Suprapubic skin (tissue), 4 donors: ENCODE results near the gene PAH. TPM values are rescaled to one million over a fixed set of nuclear protein-coding genes. Genes with fewer than 3 reads are reported as not detected.
A peak's percentile ranks its signal among the peaks of the same experiment; 100 is the strongest.

Experiments
- DNase-seq, 2 donors: peaks; one replicate each; pipeline ENCODE4 v3.0.0-alpha.2; 2019; ENCODE audit warnings: low spot score in 2 of 2
- H3K27ac ChIP-seq: fragments of 200-600 bp; sonication (generic); one replicate; pipeline ENCODE4 v1.5.1; 2019
- H3K27me3 ChIP-seq: fragments of 200-600 bp; sonication (generic); one replicate; pipeline ENCODE4 v1.5.1; 2019
- H3K36me3 ChIP-seq: fragments of 200-600 bp; sonication (generic); one replicate; pipeline ENCODE4 v1.5.1; 2019
- H3K4me1 ChIP-seq: fragments of 200-600 bp; sonication (generic); one replicate; pipeline ENCODE4 v1.5.1; 2019
- H3K4me3 ChIP-seq: fragments of 200-600 bp; sonication (generic); one replicate; pipeline ENCODE4 v1.5.1; 2019; ENCODE audit warnings: mild to moderate bottlenecking
- H3K9me3 ChIP-seq: fragments of 200-600 bp; sonication (generic); one replicate; pipeline ENCODE4 v1.5.1; 2019
- CTCF ChIP-seq, 2 donors: fragments of 200-600 bp in 1 of 2; fragments of 450-650 bp in 1 of 2; sonication (generic) in 1 of 2; IDR thresholded peaks; one replicate each; pipeline ENCODE4 v1.5.1; 2016 to 2019; ENCODE audit warnings: antibody characterized with exemption in 2 of 2, mild to moderate bottlenecking in 1 of 2, moderate library complexity in 1 of 2
- EP300 ChIP-seq: sonication (generic); formaldehyde crosslinking; IDR thresholded peaks from one replicate; pipeline ENCODE4 v1.6.1; 2017; ENCODE audit warnings: antibody characterized with exemption
- POLR2A ChIP-seq, 2 donors: fragments of 450-650 bp; IDR thresholded peaks; one replicate each; pipeline ENCODE4 v1.6.1; 2017; ENCODE audit warnings: antibody characterized with exemption in 2 of 2, mild to moderate bottlenecking in 2 of 2, moderate library complexity in 2 of 2
- POLR2AphosphoS5 ChIP-seq, 3 donors: sonication (generic); formaldehyde crosslinking; IDR thresholded peaks; one replicate each; pipeline ENCODE4 v1.6.1; 2017; ENCODE audit warnings: antibody characterized with exemption in 3 of 3
- WGBS: methylation state at CpG from one replicate; pipeline ENCODE4 v1.1.5; 2018; 5-methylcytosine and 5-hydroxymethylcytosine counted together
- total RNA-seq, 4 donors: library from RNA; depleted of rRNA; stranded (reverse); fragments of >200 nt; gene quantifications; one replicate each; pipeline ENCODE4 v1.1.0, GENCODE V29; 2016

PAH gene
- total RNA-seq, 4 donors from 2014 or later = 1.5 TPM; not detected in 3

GRCh38 chr12:102950107-102950949 lies 33.3 kb upstream of the PAH start:
- DNase-seq = no peak
- Histone ChIP-seq H3K4me1 (no peaks in the 10 kb centered on the region), H3K36me3 (no peaks in the 10 kb centered on the region), H3K27me3 (peaks cover 68% of the 10 kb centered on the region), H3K9me3 (no peaks in the 10 kb centered on the region), H3K27ac (no peak overlapping the region), H3K4me3 (no peak overlapping the region)
- WGBS = 4% methylated on average over 21 of the region's 37 CpGs
- TF ChIP-seq POLR2A (IDR thresholded peaks at IDR 0.05) (no peak), POLR2AphosphoS5 (IDR thresholded peaks at IDR 0.05) (no peak), CTCF (IDR thresholded peaks at IDR 0.05) (no peak), EP300 (no peak)

- 6% methylated on average over 11 of the region's 11 CpGs for WGBS
- Histone ChIP-seq H3K9me3 (no peaks in the 10 kb centered on the region), H3K4me3 (no peak overlapping the region), H3K27me3 (peaks cover 56% of the 10 kb centered on the region), H3K4me1 (no peaks in the 10 kb centered on the region), H3K27ac (no peak overlapping the region), H3K36me3 (no peaks in the 10 kb centered on the region)
- DNase-seq = no peak
- TF ChIP-seq CTCF (IDR thresholded peaks at IDR 0.05) = peak; percentile 37 to 79
- TF ChIP-seq POLR2AphosphoS5 (IDR thresholded peaks at IDR 0.05) = no peak
- TF ChIP-seq EP300 = no peak
- no peak for TF ChIP-seq POLR2A (IDR thresholded peaks at IDR 0.05)
Observed at GRCh38 chr12:102948941-102949352, 31.9 kb upstream of the PAH start.

GRCh38 chr12:102946042-102946441 lies 29.0 kb upstream of the PAH start:
- no peaks in the 10 kb centered on the region for H3K9me3 ChIP-seq
- 33% methylated on average over 1 of the region's 2 CpGs for WGBS

GRCh38 chr12:102939670-102940222 lies 22.7 kb upstream of the PAH start:
- WGBS = 71% methylated on average over 1 of the region's 2 CpGs
- Histone ChIP-seq H3K27ac (no peak overlapping the region), H3K9me3 (no peaks in the 10 kb centered on the region), H3K4me3 (no peak overlapping the region), H3K27me3 (no peaks in the 10 kb centered on the region), H3K36me3 (no peaks in the 10 kb centered on the region), H3K4me1 (no peaks in the 10 kb centered on the region)
- no peak for DNase-seq
- TF ChIP-seq EP300 (no peak), CTCF (IDR thresholded peaks at IDR 0.05) (no peak), POLR2A (IDR thresholded peaks at IDR 0.05) (no peak), POLR2AphosphoS5 (IDR thresholded peaks at IDR 0.05) (no peak)

More at GRCh38 chr12:102946042-102946441, 29.0 kb upstream of the PAH start:
- Histone ChIP-seq H3K27me3 (peaks cover 27% of the 10 kb centered on the region), H3K27ac (no peak overlapping the region), H3K4me3 (no peak overlapping the region), H3K4me1 (no peaks in the 10 kb centered on the region), H3K36me3 (no peaks in the 10 kb centered on the region)
- no peak for TF ChIP-seq POLR2AphosphoS5 (IDR thresholded peaks at IDR 0.05)
- no peak for TF ChIP-seq CTCF (IDR thresholded peaks at IDR 0.05)
- no peak for TF ChIP-seq POLR2A (IDR thresholded peaks at IDR 0.05)
- no peak for TF ChIP-seq EP300
- no peak for DNase-seq

GRCh38 chr12:102939059-102939458 lies 22.0 kb upstream of the PAH start:
- DNase-seq = no peak
- no peak overlapping the region for H3K27ac ChIP-seq
- H3K9me3 ChIP-seq = no peaks in the 10 kb centered on the region
- TF ChIP-seq POLR2AphosphoS5 (IDR thresholded peaks at IDR 0.05) (no peak), POLR2A (IDR thresholded peaks at IDR 0.05) (no peak), CTCF (IDR thresholded peaks at IDR 0.05) (no peak), EP300 (no peak)
- H3K27me3 ChIP-seq = no peaks in the 10 kb centered on the region
- H3K4me1 ChIP-seq = no peaks in the 10 kb centered on the region
- H3K4me3 ChIP-seq = no peak overlapping the region
- no peaks in the 10 kb centered on the region for H3K36me3 ChIP-seq
- 68% methylated on average over 2 of the region's 2 CpGs for WGBS
